Tibial nerve (tissue), 4 donors: ENCODE measurements around the gene ZNF133. TPM values are rescaled to one million over a fixed set of nuclear protein-coding genes. Genes with fewer than 3 reads are reported as not detected.
A peak's percentile ranks its signal among the peaks of the same experiment; 100 is the strongest.
"Not testable (repeated sequence)": the region's sequence is repeated elsewhere in the genome, so short reads cannot be mapped to it uniquely, and the experiment has no call there.

ENCODE experiments used
- DNase-seq, 2 donors: peaks; one replicate each; pipeline ENCODE4 v3.0.0-alpha.2; 2019; ENCODE audit warnings: low spot score in 2 of 2
- H3K27ac ChIP-seq, 4 donors: fragments of 200-600 bp; sonication (generic) in 3 of 4; one replicate each; pipeline ENCODE4 v1.5.1; 2017 to 2019; ENCODE audit warnings: mild to moderate bottlenecking in 1 of 4
- H3K27me3 ChIP-seq, 2 donors: fragments of 200-600 bp; sonication (generic) in 1 of 2; one replicate each; pipeline versions ENCODE4 v1.5.1 to v1.6.0; 2017 to 2019
- H3K36me3 ChIP-seq, 3 donors: fragments of 200-600 bp; sonication (generic); one replicate each; pipeline ENCODE4 v1.5.1; 2018 to 2019
- H3K4me1 ChIP-seq, 4 donors: fragments of 200-600 bp; sonication (generic) in 3 of 4; one replicate each; pipeline ENCODE4 v1.5.1; 2017 to 2019
- H3K4me3 ChIP-seq, 4 donors: fragments of 200-600 bp; sonication (generic) in 3 of 4; one replicate each; pipeline ENCODE4 v1.5.1; 2017 to 2019; ENCODE audit warnings: mild to moderate bottlenecking in 1 of 4, moderate library complexity in 1 of 4
- H3K9me3 ChIP-seq, 4 donors: fragments of 200-600 bp; sonication (generic) in 3 of 4; one replicate each; pipeline ENCODE4 v1.5.1; 2017 to 2019
- CTCF ChIP-seq, 5 experiments: fragments of 200-600 bp in 3 of 5; fragments of 450-650 bp in 2 of 5; sonication (generic) in 3 of 5; IDR thresholded peaks; one replicate each; pipeline ENCODE4 v1.5.1; 2016 to 2019; ENCODE audit warnings: antibody characterized with exemption in 5 of 5, mild to moderate bottlenecking in 3 of 5, moderate library complexity in 2 of 5
- EP300 ChIP-seq, 2 donors: sonication (generic); formaldehyde crosslinking; IDR thresholded peaks; one replicate each; pipeline ENCODE4 v1.6.1; 2017; ENCODE audit warnings: antibody characterized with exemption in 2 of 2, mild to moderate bottlenecking in 1 of 2
- POLR2A ChIP-seq, 2 donors: fragments of 450-650 bp; IDR thresholded peaks; one replicate each; pipeline ENCODE4 v1.6.1; 2017; ENCODE audit warnings: antibody characterized with exemption in 2 of 2, mild to moderate bottlenecking in 2 of 2, moderate library complexity in 2 of 2
- WGBS, 2 donors: methylation state at CpG; one replicate each; pipeline ENCODE4 v1.1.5; 2018; 5-methylcytosine and 5-hydroxymethylcytosine counted together
- total RNA-seq, 4 donors: library from RNA; depleted of rRNA; stranded (reverse); fragments of >200 nt; gene quantifications; one replicate each; pipeline ENCODE4 v1.1.0, GENCODE V29; 2016

Gene ZNF133
- total RNA-seq, 4 donors from 2014 or later: 17.3 to 26.4 (median 22.4) TPM

DNA sequence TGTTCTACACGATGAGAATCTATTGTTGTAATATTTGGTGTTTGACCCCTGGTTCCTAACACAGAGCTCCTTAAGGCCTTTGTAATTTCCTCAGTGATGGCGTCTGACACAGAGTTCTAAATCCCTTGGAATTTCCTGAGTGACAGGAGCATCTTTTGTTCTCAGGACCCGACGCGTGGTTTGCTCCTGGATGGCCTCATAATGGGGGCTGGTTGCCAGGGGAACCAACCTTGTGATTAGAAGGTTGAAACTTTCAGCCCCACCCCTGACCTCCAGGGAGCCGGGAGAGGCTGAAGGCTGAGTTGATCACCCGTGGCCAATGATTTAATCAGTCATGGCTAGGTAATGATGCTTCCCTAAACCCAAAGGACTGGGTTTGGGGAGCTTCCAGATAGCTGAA is 20.5 kb upstream of the ZNF133 start:
- 17 to 21% methylated on average over 7 of the region's 7 CpGs for WGBS, 2 donors
- Histone ChIP-seq H3K36me3 (no peaks in the 10 kb centered on the region), H3K27ac (no peak overlapping the region), H3K4me3 (no peak overlapping the region), H3K27me3 (peaks cover 0 to 8% of the 10 kb centered on the region in 2 donors), H3K9me3 (no peaks in the 10 kb centered on the region), H3K4me1 (no peaks in the 10 kb centered on the region)
- no peak for DNase-seq
- TF ChIP-seq POLR2A (IDR thresholded peaks at IDR 0.05) (no peak), CTCF (IDR thresholded peaks at IDR 0.05) (no peak), EP300 (IDR thresholded peaks at IDR 0.05) (no peak)

- Histone ChIP-seq H3K4me1 (no peaks in the 10 kb centered on the region), H3K27ac (no peak overlapping the region), H3K27me3 (peaks cover 0 to 8% of the 10 kb centered on the region in 2 donors), H3K4me3 (no peak overlapping the region), H3K36me3 (no peaks in the 10 kb centered on the region), H3K9me3 (no peaks in the 10 kb centered on the region)
- no peak for DNase-seq
- WGBS, 2 donors: 72 to 92% methylated on average over 2 of the region's 2 CpGs
- no peak for TF ChIP-seq POLR2A (IDR thresholded peaks at IDR 0.05)
- no peak for TF ChIP-seq CTCF (IDR thresholded peaks at IDR 0.05)
- TF ChIP-seq EP300 (IDR thresholded peaks at IDR 0.05): no peak
Observed at GRCh38 chr20:18271160-18271559, 17.2 kb upstream of the ZNF133 start.

DNA sequence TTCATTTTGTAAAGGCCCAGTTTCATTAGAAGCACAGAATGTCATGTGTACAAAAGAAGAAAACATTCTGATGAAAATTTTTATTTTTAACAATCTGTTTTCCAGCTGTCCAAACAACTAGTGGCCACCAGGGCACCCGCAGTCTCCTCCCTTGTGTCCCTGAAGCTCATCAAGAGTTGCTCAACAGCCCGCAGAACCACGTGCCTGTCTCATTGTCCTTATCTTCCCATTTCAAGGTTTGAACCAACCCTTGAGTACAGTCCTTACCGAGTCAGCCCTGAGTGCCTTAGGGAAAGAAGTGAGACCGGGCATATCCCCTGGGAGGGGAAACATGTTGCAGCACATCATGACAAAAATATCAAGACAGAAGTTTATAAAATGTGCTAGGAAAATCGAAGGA is 15.9 kb upstream of the ZNF133 start:
- TF ChIP-seq CTCF (IDR thresholded peaks at IDR 0.05) (peak in 1 of 5 experiments; percentile 46), EP300 (IDR thresholded peaks at IDR 0.05) (peak in 1 of 2 donors; percentile 49), POLR2A (IDR thresholded peaks at IDR 0.05) (no peak)
- H3K36me3 ChIP-seq: no peaks in the 10 kb centered on the region
- no peak overlapping the region for H3K27ac ChIP-seq
- peaks cover 0 to 7% of the 10 kb centered on the region in 2 donors for H3K27me3 ChIP-seq
- H3K4me3 ChIP-seq: no peak overlapping the region
- H3K4me1 ChIP-seq: no peaks in the 10 kb centered on the region
- WGBS, 2 donors: 43 to 47% methylated on average over 6 of the region's 6 CpGs
- no peaks in the 10 kb centered on the region for H3K9me3 ChIP-seq
- peak; percentile 42 to 64 for DNase-seq

DNA sequence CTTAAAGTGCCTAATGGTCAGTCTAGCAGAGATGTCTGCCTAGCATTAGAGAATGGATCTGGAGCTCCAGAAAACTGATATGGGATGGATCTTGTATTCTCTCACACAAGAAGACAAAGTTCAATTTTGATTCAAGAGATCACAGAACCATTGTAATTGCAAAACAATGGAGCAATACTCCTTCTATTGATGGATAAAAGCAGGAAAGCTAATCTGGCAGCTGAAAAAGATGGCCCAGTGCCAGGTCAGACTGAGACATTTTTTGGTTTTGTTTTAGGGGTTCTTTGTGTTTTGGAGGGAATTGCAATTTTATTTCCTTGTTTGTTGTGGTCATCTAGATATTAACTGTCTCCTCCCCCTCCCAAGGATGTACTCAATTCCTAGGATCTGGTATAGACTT is 14.6 kb upstream of the ZNF133 start:
- Histone ChIP-seq H3K27me3 (no peaks in the 10 kb centered on the region), H3K9me3 (no peaks in the 10 kb centered on the region), H3K27ac (no peak overlapping the region), H3K4me1 (no peaks in the 10 kb centered on the region), H3K36me3 (no peaks in the 10 kb centered on the region), H3K4me3 (no peak overlapping the region)
- DNase-seq: no peak
- TF ChIP-seq CTCF (IDR thresholded peaks at IDR 0.05) (no peak), EP300 (IDR thresholded peaks at IDR 0.05) (no peak), POLR2A (IDR thresholded peaks at IDR 0.05) (no peak)

- not testable (repeated sequence) for H3K4me3 ChIP-seq, H3K4me1 ChIP-seq, H3K36me3 ChIP-seq, H3K27ac ChIP-seq, DNase-seq, H3K9me3 ChIP-seq
- 94 to 96% methylated on average over 7 of the region's 7 CpGs for WGBS, 2 donors
- H3K27me3 ChIP-seq: peaks cover 0 to 10% of the 10 kb centered on the region in 2 donors
Observed at GRCh38 chr20:18275960-18276359, 12.4 kb upstream of the ZNF133 start.

- Histone ChIP-seq H3K4me3 (no peak overlapping the region), H3K4me1 (no peaks in the 10 kb centered on the region), H3K9me3 (no peaks in the 10 kb centered on the region), H3K27me3 (peaks cover 0 to 17% of the 10 kb centered on the region in 2 donors), H3K36me3 (no peaks in the 10 kb centered on the region), H3K27ac (no peak overlapping the region)
- TF ChIP-seq POLR2A (IDR thresholded peaks at IDR 0.05) (no peak), CTCF (IDR thresholded peaks at IDR 0.05) (peak; percentile 51 to 72 (median 61))
- DNase-seq: peak; percentile 48 to 75
- 11 to 13% methylated on average over 12 of the region's 12 CpGs for WGBS, 2 donors
Observed at GRCh38 chr20:18276821-18277220, 11.5 kb upstream of the ZNF133 start.
